GM19238 (cell line): Measurements from ENCODE around the gene ARL6IP1.

Source experiments
- DNase-seq: peaks from one replicate; pipeline ENCODE4 v3.0.0; 2011; ENCODE audit warnings: low spot score; ENCODE audit not compliant: insufficient read length

Gene ARL6IP1

GRCh38 chr16:18801145-18801972 is at the start of gene ARL6IP1:
TSS of gene ARL6IP1 (minus strand) at chr16:18801549. CDS start at chr16:18801466, 83 bp downstream.
- peak; percentile 88 for DNase-seq

- DNase-seq = no peak
Measured at GRCh38 chr16:18846416-18846815, 45.1 kb upstream of the ARL6IP1 start.

- DNase-seq = no peak
Measured at GRCh38 chr16:18842565-18842964, 41.2 kb upstream of the ARL6IP1 start.

GRCh38 chr16:18841833-18842525 is 40.6 kb upstream of the ARL6IP1 start:
- no peak for DNase-seq

GRCh38 chr16:18839555-18839954 is 38.2 kb upstream of the ARL6IP1 start:
- no peak for DNase-seq

GRCh38 chr16:18836702-18837101 is 35.4 kb upstream of the ARL6IP1 start:
- no peak for DNase-seq

- no peak for DNase-seq
Measured at GRCh38 chr16:18834864-18835263, 33.5 kb upstream of the ARL6IP1 start.

- DNase-seq = no peak
Measured at GRCh38 chr16:18833707-18834505, 32.6 kb upstream of the ARL6IP1 start.

GRCh38 chr16:18832613-18833012 is 31.3 kb upstream of the ARL6IP1 start:
- no peak for DNase-seq

- DNase-seq = no peak
Measured at GRCh38 chr16:18832006-18832405, 30.7 kb upstream of the ARL6IP1 start.

- DNase-seq = no peak
Measured at GRCh38 chr16:18829251-18829650, 27.9 kb upstream of the ARL6IP1 start.

GRCh38 chr16:18827890-18828289 is 26.5 kb upstream of the ARL6IP1 start:
- no peak for DNase-seq

- no peak for DNase-seq
Measured at GRCh38 chr16:18816286-18816685, 14.9 kb upstream of the ARL6IP1 start.

- no peak for DNase-seq
Measured at GRCh38 chr16:18811925-18812324, 10.6 kb upstream of the ARL6IP1 start.

- DNase-seq = no peak
Measured at GRCh38 chr16:18809165-18809564, 7.8 kb upstream of the ARL6IP1 start.

GRCh38 chr16:18805257-18805773 is 4.0 kb upstream of the ARL6IP1 start:
- DNase-seq = no peak

- no peak for DNase-seq
Measured at GRCh38 chr16:18804540-18804939, 3.2 kb upstream of the ARL6IP1 start.

- no peak for DNase-seq
Measured at GRCh38 chr16:18803569-18804462, 2.5 kb upstream of the ARL6IP1 start.

- no peak for DNase-seq
Measured at GRCh38 chr16:18802767-18803343, 1.5 kb upstream of the ARL6IP1 start.

GRCh38 chr16:18800775-18801144 is 589 bp downstream of the ARL6IP1 start:
- DNase-seq = no peak
